NCI-H146 (cell line): ENCODE data around the gene ARID5B.

Experiments
- DNase-seq: peaks from one replicate; lab custom pipeline; 2025; lab: John Stamatoyannopoulos, UW

The ARID5B gene

DNA sequence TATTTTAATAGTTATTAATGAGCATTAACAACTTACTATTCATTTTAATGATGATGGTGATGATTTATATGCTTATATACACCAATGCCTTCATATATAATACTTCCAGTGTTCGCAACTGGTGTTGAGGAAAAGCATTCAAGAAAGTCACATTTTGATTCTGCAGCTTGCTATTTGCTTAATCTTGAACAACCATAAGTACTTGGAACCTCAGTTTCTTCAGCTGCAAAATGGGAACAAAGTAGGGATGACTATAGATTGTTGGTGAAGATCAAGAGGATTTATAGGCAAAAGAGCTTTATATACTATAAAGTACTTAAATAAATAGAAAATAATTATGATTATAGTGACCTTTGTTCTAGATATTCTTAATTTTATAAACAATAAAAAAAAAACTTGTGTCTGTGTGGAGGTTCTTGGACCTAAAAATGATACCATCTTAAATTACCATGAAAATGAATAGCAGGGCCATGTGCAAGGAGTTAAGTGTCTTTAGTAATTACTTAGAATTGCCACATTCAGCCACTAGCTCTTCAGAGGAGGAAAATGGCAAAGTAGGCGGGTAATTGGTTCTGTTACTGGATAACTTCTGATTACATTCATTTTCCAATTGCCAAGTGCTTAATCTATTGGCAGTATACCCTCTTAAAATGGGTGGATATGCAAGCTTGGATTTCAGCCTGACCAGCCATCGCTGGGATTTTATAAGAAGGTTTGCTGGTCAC, 4.5 kb downstream of the ARID5B start:
- DNase-seq: no peak

DNA sequence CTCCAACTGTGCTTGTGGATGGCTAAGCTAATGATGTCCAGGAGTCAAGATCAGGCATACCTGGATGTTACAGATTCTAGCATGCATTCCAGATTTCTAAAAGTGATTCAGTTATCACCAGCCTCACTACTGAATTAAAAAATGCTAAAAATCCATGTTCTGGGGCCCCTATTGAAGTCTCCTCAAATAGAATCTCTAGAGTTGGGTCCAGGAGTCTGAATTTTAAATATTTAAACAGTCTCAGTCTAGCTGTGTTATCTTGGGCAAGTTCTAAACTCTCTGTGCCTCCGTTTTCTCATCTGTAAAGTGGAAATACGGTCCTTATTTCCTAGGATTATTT, 5.0 kb downstream of the ARID5B start:
- DNase-seq: no peak

DNA sequence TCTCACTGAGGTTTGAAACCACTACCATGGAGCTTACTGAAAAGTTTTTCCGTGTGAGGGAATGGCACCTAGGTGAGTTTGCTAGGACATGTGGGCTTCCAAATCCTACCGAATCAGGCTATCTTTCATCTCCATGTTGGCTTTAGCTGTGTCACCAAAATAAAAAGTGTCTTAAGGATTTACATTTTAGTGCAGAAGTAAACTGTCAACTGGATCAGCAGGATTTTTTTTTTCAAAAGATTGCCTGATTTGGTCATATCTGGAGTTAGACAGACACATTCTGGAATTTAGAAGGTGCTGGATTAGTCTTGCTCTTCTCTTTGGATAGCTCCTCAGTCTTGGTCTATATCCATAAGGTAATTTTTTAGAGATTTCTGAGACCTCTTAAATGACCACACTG, 5.5 kb downstream of the ARID5B start:
- DNase-seq: no peak

DNA sequence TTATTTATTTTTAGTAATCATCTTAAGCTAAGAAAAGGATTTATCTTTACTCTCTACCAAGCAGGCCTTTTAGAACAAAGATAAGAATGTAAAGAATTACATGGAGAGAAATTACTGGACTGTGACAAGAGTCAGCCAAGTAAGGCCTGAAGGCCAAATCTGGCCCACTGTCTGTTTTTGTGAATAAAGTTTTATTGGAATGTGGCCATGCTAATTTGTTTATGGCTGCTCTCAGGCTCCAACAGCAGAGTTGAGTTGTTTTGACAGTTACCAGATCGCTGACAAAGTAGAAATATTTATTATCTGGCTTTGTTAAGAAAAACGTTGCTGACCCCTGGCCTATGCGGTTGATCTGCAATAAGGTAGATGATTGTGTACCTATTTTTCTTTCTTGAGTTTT, 6.1 kb downstream of the ARID5B start:
- no peak for DNase-seq

DNA sequence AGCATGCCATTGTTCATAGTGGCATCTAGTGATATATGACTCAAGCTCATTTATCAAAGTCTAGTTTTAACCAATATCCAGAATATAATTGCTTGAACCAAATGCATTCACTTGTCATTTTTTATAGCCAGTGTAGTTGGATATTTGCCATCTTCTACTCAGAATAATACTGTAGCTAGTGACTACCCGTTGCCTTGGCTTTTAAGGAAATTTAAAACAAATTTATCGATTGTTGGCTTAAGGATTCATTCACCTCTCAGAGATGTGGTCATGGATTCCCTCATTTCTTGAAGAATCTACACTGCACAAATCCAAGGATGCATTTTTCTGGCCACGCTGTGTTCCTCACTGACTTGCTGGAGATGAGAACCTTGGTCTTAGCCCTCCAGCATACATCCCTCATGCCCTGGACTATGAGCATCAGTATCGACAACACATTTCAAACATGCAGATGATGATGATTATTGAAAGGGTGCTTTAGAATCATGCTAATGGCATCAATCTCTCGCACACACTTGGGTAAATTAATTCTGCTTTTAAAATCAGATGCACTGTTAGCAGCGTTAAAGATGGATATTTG, 8.8 kb downstream of the ARID5B start:
- no peak for DNase-seq

DNA sequence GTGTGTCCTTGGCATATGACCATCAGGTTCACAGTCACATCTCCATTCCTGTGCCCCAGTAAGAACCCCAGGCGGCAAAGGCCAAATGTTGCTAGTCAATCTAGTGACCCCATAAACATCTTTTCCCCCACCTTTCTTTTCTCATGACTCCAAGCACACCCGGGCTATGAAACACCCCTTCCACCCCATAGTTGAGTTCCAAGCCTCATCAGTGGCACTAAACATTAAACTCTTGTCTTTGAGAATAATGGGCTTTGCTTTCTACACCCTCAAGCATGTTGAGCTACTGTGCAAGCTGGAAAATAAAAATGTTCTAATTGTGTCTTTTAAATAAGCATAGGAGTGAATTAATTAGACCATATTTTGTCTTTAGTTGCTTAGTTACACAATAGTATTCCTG, 9.4 kb downstream of the ARID5B start:
- DNase-seq: no peak

DNA sequence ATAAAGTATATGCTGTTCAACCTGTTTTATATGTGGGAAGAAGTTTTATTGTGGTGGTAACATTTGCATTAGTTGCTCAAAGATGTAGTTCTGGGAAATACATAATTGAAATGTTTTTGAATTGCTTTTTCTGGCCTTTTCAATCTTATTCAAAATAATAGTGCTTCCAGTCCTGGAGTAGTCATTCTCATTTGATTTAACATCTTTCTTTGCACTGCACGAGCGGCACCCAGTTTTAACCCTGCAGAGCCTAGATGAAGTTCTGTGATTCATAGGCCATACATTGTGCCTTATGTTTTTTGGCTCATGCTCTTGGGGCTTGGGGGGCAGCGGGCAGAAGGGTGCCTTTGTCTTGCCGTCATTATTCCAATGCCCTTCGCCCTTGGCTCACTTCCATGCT, 9.9 kb downstream of the ARID5B start:
- no peak for DNase-seq

DNA sequence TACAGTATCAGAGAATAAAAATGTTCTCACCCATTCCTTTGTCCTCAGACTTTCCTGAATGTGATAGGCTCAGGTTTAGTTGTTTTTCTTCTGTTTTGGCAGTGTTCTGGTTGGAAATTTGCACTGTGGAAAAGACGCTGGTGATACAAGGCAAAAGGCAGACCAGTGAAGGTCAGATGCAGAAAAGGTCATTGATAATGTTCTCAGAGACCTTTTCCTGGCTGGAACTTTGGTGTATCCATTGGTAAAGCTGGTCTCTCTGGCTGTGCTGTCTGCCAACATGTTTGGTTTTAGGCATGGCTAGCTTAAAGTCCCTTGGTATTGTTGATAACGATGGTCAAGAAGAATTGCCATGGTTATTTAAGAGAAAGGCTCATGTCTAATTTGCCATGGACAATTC, 11.5 kb downstream of the ARID5B start:
- DNase-seq: no peak

DNA sequence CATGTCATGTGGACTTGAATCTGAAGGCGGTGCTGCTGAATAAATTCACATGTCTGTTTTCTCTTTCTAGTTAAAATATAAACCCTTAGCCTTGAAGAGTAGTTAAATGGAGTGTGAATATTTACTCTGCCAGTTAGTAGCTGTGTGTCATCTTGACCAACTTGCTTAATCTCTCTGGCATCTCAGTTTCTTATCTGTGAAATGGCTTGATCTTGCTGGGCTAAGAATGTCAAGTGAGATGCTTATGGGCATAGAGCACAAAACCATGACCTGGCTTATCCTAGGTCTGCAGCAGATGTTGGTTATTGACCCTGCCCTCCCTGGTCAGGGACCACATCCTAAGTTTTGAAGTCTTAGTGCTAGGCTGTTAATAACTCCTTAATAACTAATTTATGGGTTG, 16.6 kb downstream of the ARID5B start:
- no peak for DNase-seq

DNA sequence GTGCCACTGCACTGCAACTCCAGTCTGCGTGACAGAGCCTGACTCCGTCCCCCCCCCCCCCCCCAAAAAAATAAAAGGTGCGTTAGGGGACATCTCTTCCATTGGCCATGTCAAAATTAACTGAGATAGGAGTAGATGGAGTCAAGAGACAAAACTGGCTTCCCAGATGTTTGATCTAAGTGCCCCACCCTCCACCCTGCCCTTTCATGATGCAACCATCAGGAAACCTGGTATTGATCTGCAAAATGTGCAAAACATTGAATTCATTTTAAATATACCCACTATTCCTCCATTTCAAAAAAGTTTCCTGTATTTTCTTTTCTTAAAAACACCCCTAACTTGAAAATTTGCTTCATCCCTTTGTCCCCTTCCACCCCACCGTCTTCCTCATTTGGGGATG, 17.5 kb downstream of the ARID5B start:
- no peak for DNase-seq

DNA sequence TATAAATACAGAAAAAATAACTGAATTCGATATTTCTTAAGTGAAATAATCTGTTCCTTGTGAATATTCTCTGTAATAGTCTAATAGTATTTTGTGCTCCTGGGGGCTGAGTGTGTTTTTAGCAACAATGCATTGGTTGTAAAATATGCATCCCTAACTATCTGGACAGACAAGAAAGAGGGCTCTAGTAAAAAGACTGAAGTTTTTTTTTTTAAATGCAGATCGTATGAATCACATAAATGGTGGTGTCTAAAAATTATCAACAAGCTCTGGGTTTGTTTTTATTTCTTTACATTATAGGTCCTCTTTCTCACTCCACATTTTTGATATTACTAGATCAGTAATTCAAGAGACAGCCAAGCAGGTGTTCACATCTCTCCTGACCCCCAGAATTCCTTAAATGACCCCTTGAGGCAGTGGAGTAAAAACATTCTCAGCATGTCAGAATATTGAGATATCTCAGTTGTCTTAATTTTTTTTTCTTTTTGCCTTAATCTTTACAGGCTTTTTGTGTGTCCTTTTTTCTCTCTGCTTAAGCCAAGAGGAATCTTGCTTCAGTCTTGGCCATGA, 18.2 kb downstream of the ARID5B start:
- no peak for DNase-seq

DNA sequence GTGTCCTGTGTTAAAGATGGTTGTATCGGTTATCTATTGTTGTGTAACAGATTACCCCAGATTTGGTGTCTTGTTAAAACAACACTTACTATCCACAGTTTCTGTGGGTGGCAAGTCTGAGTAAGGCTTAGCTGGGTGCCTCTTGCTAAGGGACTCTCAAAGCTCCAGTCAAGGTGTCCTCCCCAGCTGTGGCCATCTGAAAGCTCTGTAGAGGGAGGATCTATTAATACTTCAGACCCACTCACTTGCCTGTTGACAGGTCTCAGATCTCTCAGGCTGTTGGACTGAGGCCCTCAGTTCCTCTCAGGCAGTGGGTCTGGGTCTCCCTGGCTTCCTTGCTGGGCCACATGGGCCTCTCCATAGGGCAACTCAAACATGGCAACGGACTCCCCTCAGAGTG, 19.6 kb downstream of the ARID5B start:
- DNase-seq: no peak

DNA sequence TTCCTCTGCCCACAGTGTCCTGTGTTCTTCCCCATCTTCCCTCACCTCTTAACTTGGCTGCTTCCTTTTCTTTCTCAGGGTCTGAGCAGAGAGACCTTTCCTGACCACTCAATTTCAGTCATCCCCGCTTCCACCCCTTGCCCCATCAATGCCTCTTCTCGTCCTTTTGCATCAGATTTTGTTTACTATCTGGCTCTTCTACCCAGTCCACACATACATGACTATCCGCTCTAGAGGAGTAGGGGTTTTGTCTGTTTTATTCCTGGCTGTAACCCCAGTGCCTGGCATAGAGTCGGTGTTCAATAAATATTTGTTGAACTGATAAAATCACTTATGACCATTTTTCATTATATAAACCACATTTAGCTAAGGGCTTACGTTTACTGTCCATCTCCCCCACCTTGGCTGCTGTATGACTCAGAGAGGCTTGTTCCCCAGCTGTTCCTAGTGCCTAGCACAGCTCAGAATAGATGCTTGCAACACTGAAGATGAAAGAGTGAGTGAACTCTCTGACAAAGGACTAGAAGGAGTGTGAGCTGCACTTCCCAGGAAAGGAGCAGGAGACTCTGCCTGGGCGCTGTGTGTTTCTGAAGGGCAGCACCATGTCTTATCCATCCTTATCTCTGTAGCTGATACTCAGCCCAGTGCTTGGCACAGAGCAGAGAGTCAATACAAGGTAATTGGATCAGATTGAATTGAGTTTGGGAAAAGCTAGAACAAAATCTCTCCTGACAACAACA, 21.9 kb downstream of the ARID5B start:
- DNase-seq: no peak

DNA sequence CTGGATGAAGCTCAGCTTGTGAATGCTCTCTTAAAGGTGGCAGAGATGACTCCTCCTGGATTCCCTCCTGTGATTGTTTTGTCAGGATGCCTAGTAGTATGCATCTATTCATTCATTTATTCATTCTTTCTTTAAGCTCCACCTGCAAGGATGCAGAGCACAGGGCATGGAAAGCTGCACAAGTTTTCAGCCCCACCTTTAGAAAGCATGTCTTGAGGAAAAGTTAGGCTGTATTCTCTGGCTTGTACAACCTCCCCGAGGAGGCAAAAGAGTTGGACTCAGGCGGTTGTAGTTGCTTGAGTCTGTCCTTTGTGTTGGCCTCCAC, 22.4 kb downstream of the ARID5B start:
- no peak for DNase-seq

DNA sequence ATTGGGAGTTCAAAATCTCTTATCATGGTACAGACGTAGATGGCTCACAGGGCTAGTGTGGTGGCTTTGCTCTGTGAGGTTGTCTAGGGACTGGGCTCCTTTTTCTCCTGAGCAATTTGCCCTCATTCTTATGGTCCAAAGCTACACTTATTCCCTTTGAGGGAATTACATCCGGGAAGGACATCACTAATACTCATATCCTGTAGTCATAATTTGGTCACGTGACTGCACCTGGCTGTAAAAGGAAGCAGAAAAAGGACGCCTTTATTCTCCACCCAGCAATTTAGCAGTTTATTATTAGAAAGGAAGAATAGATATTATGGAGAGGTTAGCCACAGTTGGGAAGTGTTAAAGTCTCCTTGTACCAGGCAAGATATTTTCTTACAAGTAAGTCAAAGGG, 28.1 kb downstream of the ARID5B start:
- no peak for DNase-seq

DNA sequence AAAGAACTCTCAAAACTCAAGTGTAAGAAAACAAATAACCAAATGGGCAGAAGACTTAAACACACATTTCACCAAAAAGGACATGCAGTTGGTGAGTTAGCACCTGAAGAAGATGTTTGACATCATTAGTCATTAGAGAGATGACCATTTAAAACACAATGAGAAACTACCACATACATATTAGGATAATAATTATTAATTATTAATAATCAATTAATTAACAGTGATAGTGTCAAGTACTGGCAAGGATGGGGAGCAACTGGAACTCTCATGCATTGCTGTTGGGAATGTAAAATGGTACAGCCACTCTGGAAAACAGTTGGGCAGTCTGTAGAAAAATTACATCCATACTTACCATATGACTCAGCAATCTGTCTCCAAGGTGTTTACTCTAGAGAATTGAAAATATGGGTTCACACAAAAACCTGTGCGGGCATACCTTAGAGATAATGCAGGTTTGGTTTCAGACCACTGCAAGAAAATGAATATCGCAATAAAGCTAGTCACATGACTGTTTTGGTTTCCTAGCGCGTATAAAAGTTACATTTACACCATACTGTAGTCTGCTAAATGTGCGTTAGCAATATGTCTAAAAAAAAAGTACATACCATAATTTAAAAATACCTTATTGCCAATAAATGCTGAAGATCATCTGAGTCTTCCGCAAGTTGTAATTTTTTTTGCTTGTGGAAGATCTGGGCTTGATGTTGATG, 30.3 kb downstream of the ARID5B start:
- DNase-seq: no peak

DNA sequence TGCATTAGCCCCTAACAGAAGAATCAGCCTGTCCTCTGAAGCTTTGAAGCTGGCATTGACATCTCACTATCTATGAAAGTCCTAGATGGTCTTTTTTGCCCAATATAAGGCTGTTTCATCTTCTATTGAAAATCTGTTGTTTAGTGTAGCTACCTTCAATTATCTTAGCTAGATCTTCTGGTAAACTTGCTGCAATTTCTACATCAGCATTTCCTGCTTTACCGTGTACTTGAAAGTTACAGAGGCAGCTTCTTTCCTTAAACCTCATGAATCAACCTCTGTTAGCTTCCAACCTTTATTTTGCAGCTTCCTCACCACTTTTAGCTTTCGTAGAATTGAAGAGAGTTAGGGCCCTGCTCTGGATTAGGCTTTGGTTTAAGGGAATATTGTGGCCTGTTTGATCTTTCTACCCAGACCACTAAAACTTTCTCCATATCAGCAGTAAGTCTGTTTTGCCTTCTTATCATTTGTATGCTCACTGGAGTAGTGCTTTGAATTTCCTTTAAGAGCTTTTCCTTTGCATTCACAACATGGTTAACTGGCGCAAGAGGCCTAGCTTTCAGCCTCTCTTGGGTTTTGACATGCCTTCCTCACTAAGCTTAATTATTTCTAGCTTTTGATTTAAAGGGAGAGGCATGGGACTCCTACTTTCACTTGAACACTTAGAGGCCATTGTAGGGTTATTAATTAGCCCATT, 32.5 kb downstream of the ARID5B start:
- DNase-seq: no peak

DNA sequence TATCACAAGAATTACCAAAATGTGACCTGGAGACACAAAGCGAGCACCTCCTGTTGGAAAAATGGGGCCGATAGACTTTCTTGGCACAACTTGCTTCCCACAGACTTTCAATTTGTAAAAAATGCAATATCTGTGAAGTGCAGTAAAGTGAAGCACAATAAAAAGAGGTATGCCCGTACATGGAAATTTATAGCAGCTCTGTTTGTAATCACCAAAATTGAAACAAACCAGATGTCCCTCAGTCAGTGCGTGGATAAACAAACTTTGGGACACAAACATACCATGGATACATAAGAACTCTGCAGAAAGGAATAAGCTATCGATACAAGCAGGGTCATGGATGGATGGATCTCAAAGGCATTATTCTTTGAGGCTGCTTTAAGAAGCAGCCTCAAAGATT, 33.6 kb downstream of the ARID5B start:
- DNase-seq: no peak

DNA sequence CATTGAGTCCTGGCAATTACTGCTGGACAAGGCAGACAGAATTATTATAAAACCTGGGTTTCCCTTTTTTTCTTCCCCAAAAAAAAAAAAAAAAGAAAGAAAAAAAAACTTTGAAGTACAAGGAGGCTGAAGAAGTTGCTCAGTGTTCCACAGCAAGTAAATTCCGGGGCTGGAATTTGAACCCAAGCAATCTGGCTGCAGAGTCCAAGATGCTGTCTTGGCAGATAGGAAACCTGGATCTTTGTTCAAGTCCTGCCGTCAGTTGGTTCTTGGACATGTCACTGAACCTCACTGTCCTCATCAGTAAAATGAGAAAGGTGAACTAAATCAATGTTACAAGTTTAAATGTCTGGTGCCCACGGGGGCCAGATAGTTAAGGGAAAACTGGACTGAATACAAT, 35.3 kb downstream of the ARID5B start:
- no peak for DNase-seq

DNA sequence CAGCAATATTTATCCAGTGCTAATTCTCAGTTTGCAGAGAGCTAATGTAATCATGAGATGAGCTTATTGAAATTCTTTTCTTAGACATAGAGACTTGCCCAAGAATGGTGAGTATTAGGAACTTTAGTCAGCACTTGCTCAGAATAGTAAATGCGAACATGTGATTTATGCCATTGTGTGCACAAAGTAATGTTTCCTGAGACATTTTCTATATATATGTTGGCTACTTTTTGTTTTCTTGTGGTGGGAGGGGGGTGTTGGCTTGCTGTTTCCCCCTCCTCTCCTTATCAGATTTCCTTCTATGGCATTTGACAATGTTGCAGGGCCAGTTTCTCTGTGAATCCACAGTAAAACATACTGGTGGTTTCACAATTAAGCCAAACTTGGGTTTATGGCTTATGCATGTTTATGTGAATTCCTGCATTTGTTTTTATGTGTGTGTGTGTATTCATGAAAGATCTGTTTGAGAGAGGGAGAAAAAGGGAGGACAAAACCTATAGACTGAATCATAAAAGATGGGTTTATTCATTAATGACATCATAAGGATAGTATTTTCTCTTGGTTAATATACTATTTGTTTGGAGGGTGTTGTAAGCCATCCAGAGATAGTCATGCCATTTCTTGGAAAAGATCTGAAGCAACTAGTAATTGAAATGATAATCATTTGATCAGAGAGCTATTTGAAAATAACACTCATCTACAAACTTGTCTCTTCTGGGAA, 36.3 kb downstream of the ARID5B start:
- DNase-seq: no peak

DNA sequence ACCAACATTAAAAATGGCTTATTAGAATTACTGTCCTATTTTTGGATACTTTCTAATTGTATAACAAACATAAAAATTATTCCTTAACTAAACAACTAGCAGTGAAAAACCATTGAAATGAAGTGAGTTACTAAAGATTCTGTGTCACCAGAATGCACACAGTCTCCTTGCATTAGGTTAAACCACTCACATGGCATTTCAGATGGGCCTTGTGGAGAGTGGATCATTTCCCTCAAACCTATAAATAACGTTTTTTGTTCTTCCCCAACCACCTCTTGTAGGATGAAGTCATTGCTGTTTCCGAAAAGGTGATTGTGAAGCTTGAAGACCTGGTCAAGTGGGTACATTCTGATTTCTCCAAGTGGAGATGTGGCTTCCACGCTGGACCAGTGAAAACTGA, 38.4 kb downstream of the ARID5B start:
- no peak for DNase-seq
